ENCODE results near the gene MISP3.

Gene MISP3

GRCh38 chr19:14081797-14082674, 9.4 kb downstream of the MISP3 start:
- Mint-ChIP-seq H3K27me3 (ENCODE audit: low read depth) (no peaks in the 10 kb centered on the region), H3K4me3 (peak overlapping the region; percentile 93), H3K4me1 (ENCODE audit: low read depth) (peaks cover 13% of the 10 kb centered on the region), H3K36me3 (ENCODE audit: low read depth) (no peaks in the 10 kb centered on the region), H3K9me3 (no peaks in the 10 kb centered on the region), H3K27ac (peak overlapping the region; percentile 96)

- H3K27ac Mint-ChIP-seq = peak overlapping the region; percentile 41
- peak overlapping the region; percentile 93 for H3K4me3 Mint-ChIP-seq
- H3K9me3 Mint-ChIP-seq = no peaks in the 10 kb centered on the region
- H3K36me3 Mint-ChIP-seq (ENCODE audit: low read depth) = peaks cover under 1% of the 10 kb centered on the region
- H3K4me1 Mint-ChIP-seq (ENCODE audit: low read depth) = peaks cover 13% of the 10 kb centered on the region
- H3K27me3 Mint-ChIP-seq (ENCODE audit: low read depth) = no peaks in the 10 kb centered on the region
Observed at GRCh38 chr19:14082675-14082960, 10.0 kb downstream of the MISP3 start.

- Mint-ChIP-seq H3K27ac (no peak within 1 kb of the TSS), H3K9me3 (no peaks in the 10 kb centered on the region), H3K36me3 (ENCODE audit: low read depth) (peaks cover 14% of the 10 kb centered on the region), H3K4me3 (no peak within 1 kb of the TSS), H3K27me3 (ENCODE audit: low read depth) (no peaks in the 10 kb centered on the region), H3K4me1 (ENCODE audit: low read depth) (peaks cover 20% of the 10 kb centered on the region)
Observed at GRCh38 chr19:14085309-14085995, 12.9 kb downstream of the MISP3 start, which contains the start of gene C19orf67. Gene C19orf67, minus strand, starts transcription at chr19:14085783. Its CDS starts 156 bp downstream, at chr19:14085627.

GRCh38 chr19:14086098-14086497, 13.5 kb downstream of the MISP3 start:
- Mint-ChIP-seq H3K27ac (no peak overlapping the region), H3K4me1 (ENCODE audit: low read depth) (peaks cover 18% of the 10 kb centered on the region), H3K36me3 (ENCODE audit: low read depth) (peaks cover 14% of the 10 kb centered on the region), H3K9me3 (no peaks in the 10 kb centered on the region), H3K27me3 (ENCODE audit: low read depth) (no peaks in the 10 kb centered on the region), H3K4me3 (no peak overlapping the region)

- Mint-ChIP-seq H3K27me3 (ENCODE audit: low read depth) (no peaks in the 10 kb centered on the region), H3K9me3 (peaks cover 8% of the 10 kb centered on the region), H3K4me1 (ENCODE audit: low read depth) (peaks cover 18% of the 10 kb centered on the region), H3K36me3 (ENCODE audit: low read depth) (peaks cover 17% of the 10 kb centered on the region), H3K4me3 (peak overlapping the region; percentile 62), H3K27ac (peak overlapping the region; percentile 4)
Observed at GRCh38 chr19:14088634-14089411, 16.2 kb downstream of the MISP3 start.

GRCh38 chr19:14089412-14089661, 16.8 kb downstream of the MISP3 start:
- peak overlapping the region; percentile 4 for H3K27ac Mint-ChIP-seq
- peaks cover 17% of the 10 kb centered on the region for H3K36me3 Mint-ChIP-seq (ENCODE audit: low read depth)
- H3K4me1 Mint-ChIP-seq (ENCODE audit: low read depth) = peaks cover 18% of the 10 kb centered on the region
- peak overlapping the region; percentile 62 for H3K4me3 Mint-ChIP-seq
- peaks cover 8% of the 10 kb centered on the region for H3K9me3 Mint-ChIP-seq
- no peaks in the 10 kb centered on the region for H3K27me3 Mint-ChIP-seq (ENCODE audit: low read depth)

- Mint-ChIP-seq H3K36me3 (ENCODE audit: low read depth) (peaks cover 17% of the 10 kb centered on the region), H3K27ac (peak overlapping the region; percentile 4), H3K4me3 (peak overlapping the region; percentile 82), H3K9me3 (peaks cover 8% of the 10 kb centered on the region), H3K4me1 (ENCODE audit: low read depth) (peaks cover 18% of the 10 kb centered on the region), H3K27me3 (ENCODE audit: low read depth) (no peaks in the 10 kb centered on the region)
Observed at GRCh38 chr19:14089662-14090508, 17.3 kb downstream of the MISP3 start.

GRCh38 chr19:14090509-14091080, 18.0 kb downstream of the MISP3 start, which contains the start of gene SAMD1:
Gene SAMD1, minus strand, starts transcription at chr19:14090751.
- H3K27ac Mint-ChIP-seq = peak within 1 kb of the TSS; percentile 99
- peaks cover 18% of the 10 kb centered on the region for H3K4me1 Mint-ChIP-seq (ENCODE audit: low read depth)
- peak within 1 kb of the TSS; percentile 99 for H3K4me3 Mint-ChIP-seq
- no peaks in the 10 kb centered on the region for H3K27me3 Mint-ChIP-seq (ENCODE audit: low read depth)
- H3K36me3 Mint-ChIP-seq (ENCODE audit: low read depth) = peaks cover 17% of the 10 kb centered on the region
- H3K9me3 Mint-ChIP-seq = peaks cover 8% of the 10 kb centered on the region

- peaks cover 17% of the 10 kb centered on the region for H3K36me3 Mint-ChIP-seq (ENCODE audit: low read depth)
- peak overlapping the region; percentile 99 for H3K27ac Mint-ChIP-seq
- no peaks in the 10 kb centered on the region for H3K27me3 Mint-ChIP-seq (ENCODE audit: low read depth)
- peaks cover 18% of the 10 kb centered on the region for H3K4me1 Mint-ChIP-seq (ENCODE audit: low read depth)
- peaks cover 8% of the 10 kb centered on the region for H3K9me3 Mint-ChIP-seq
- peak overlapping the region; percentile 99 for H3K4me3 Mint-ChIP-seq
Observed at GRCh38 chr19:14091081-14091812, 18.7 kb downstream of the MISP3 start.

- H3K4me3 Mint-ChIP-seq = peak overlapping the region; percentile 99
- H3K27ac Mint-ChIP-seq = peak overlapping the region; percentile 99
- H3K9me3 Mint-ChIP-seq = peaks cover 8% of the 10 kb centered on the region
- peaks cover 18% of the 10 kb centered on the region for H3K4me1 Mint-ChIP-seq (ENCODE audit: low read depth)
- H3K36me3 Mint-ChIP-seq (ENCODE audit: low read depth) = peaks cover 21% of the 10 kb centered on the region
- H3K27me3 Mint-ChIP-seq (ENCODE audit: low read depth) = no peaks in the 10 kb centered on the region
Observed at GRCh38 chr19:14091813-14092462, 19.4 kb downstream of the MISP3 start.

GRCh38 chr19:14093117-14093823, 20.7 kb downstream of the MISP3 start:
- peaks cover 14% of the 10 kb centered on the region for H3K4me1 Mint-ChIP-seq (ENCODE audit: low read depth)

GRCh38 chr19:14094854-14095253, 22.3 kb downstream of the MISP3 start:
- H3K27me3 Mint-ChIP-seq (ENCODE audit: low read depth) = no peaks in the 10 kb centered on the region
- H3K4me1 Mint-ChIP-seq (ENCODE audit: low read depth) = peaks cover 8% of the 10 kb centered on the region
- H3K9me3 Mint-ChIP-seq = peaks cover 8% of the 10 kb centered on the region
- H3K27ac Mint-ChIP-seq = no peak overlapping the region
- no peak overlapping the region for H3K4me3 Mint-ChIP-seq
- H3K36me3 Mint-ChIP-seq (ENCODE audit: low read depth) = peaks cover 8% of the 10 kb centered on the region

More at GRCh38 chr19:14093117-14093823, 20.7 kb downstream of the MISP3 start:
- no peaks in the 10 kb centered on the region for H3K27me3 Mint-ChIP-seq (ENCODE audit: low read depth)
- no peak overlapping the region for H3K4me3 Mint-ChIP-seq
- H3K36me3 Mint-ChIP-seq (ENCODE audit: low read depth) = peaks cover 15% of the 10 kb centered on the region
- H3K27ac Mint-ChIP-seq = no peak overlapping the region
- peaks cover 8% of the 10 kb centered on the region for H3K9me3 Mint-ChIP-seq

Measured in T-helper 1 cell treated with Interleukin-12 subunit alpha and Interleukin-12 subunit beta and Interleukin-4 antibody, amounts not matched to agents 30 μg/mL and 1 μg/mL, for 36 hours (primary cell).